ENCODE data around the gene ETF1. TPM values are rescaled to one million over a fixed set of nuclear protein-coding genes. Genes with fewer than 3 reads are reported as not detected.
A peak's percentile ranks its signal among the peaks of the same experiment; 100 is the strongest.

ETF1 gene
- total RNA-seq, 1 donor from 2014 or later, result 153 TPM

DNA sequence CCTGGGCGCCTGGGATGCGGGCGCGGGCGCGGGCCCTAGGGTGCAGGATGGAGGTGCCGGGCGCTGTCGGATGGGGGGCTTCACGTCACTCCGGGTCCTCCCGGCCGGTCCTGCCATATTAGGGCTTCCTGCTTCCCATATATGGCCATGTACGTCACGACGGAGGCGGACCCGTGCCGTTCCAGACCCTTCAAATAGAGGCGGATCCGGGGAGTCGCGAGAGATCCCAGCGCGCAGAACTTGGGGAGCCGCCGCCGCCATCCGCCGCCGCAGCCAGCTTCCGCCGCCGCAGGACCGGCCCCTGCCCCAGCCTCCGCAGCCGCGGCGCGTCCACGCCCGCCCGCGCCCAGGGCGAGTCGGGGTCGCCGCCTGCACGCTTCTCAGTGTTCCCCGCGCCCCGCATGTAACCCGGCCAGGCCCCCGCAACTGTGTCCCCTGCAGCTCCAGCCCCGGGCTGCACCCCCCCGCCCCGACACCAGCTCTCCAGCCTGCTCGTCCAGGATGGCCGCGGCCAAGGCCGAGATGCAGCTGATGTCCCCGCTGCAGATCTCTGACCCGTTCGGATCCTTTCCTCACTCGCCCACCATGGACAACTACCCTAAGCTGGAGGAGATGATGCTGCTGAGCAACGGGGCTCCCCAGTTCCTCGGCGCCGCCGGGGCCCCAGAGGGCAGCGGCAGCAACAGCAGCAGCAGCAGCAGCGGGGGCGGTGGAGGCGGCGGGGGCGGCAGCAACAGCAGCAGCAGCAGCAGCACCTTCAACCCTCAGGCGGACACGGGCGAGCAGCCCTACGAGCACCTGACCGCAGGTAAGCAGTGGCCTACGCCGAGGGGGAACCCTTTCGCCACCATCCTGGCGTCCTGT, 77.5 kb downstream of the ETF1 start, which contains the start of gene EGR1:
Gene EGR1 (plus strand): TSS at position 219 of the 864 bp plus-strand sequence. CDS start 283 bp downstream, at position 502.
- H3K27me3 Mint-ChIP-seq (ENCODE audit: low read depth, unreplicated experiment), result peaks cover 11% of the 10 kb centered on the region
- H3K27ac ChIP-seq (ENCODE audit: low read depth, low read length), result peak within 1 kb of the TSS; percentile 90

DNA sequence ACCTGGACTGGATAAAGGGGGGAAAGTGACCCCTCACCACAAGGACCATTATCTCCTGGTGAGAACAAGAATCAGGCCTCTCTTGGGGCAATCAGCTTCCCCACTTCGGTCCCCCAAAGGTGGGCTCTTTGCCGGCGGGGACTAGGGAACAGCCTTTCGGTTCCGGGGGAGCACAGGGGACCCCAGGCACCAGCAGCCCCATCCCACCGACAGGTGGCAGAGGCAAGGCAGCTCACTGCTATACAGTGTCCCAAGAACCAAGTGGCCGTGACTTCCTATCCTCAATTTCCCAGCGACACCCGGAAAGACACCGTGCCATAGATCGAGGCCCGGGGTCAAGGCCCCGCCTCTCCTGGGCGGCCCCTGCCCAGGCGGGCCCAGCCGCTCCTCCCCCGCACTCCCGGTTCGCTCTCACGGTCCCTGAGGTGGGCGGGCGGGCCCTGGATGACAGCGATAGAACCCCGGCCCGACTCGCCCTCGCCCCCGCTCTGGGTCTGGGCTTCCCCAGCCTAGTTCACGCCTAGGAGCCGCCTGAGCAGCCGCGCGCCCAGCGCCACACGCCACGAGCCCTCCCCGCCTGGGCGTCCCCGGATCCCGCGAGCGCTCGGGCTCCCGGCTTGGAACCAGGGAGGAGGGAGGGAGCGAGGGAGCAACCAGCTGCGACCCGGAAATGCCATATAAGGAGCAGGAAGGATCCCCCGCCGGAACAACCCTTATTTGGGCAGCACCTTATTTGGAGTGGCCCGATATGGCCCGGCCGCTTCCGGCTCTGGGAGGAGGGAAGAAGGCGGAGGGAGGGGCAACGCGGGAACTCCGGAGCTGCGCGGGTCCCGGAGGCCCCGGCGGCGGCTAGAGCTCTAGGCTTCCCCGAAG, 78.4 kb downstream of the ETF1 start:
- H3K79me2 ChIP-seq (ENCODE audit: insufficient read depth, low read length), result peaks cover 31% of the 10 kb centered on the region
- peaks cover 42% of the 10 kb centered on the region for H4K20me1 ChIP-seq (ENCODE audit: insufficient read depth, low read length)
- H3K27ac ChIP-seq (ENCODE audit: low read depth, low read length), result peak overlapping the region; percentile 90
- peak; percentile 88 for TF ChIP-seq EZH2 (IDR thresholded peaks at IDR 0.05; ENCODE audit: insufficient read depth, low read length)
- TF ChIP-seq, protein P1, sequence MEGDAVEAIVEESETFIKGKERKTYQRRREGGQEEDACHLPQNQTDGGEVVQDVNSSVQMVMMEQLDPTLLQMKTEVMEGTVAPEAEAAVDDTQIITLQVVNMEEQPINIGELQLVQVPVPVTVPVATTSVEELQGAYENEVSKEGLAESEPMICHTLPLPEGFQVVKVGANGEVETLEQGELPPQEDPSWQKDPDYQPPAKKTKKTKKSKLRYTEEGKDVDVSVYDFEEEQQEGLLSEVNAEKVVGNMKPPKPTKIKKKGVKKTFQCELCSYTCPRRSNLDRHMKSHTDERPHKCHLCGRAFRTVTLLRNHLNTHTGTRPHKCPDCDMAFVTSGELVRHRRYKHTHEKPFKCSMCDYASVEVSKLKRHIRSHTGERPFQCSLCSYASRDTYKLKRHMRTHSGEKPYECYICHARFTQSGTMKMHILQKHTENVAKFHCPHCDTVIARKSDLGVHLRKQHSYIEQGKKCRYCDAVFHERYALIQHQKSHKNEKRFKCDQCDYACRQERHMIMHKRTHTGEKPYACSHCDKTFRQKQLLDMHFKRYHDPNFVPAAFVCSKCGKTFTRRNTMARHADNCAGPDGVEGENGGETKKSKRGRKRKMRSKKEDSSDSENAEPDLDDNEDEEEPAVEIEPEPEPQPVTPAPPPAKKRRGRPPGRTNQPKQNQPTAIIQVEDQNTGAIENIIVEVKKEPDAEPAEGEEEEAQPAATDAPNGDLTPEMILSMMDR (IDR thresholded peaks at IDR 0.05; ENCODE audit: insufficient read depth, low read depth, low read length), result no peak
- DNase-seq (ENCODE audit: low read depth) (peak; percentile 94), FAIRE-seq (peak; percentile 60)
- H2AFZ ChIP-seq (ENCODE audit: low read depth, low read length), result peak overlapping the region; percentile 88
- Mint-ChIP-seq H3K27me3 (ENCODE audit: low read depth, unreplicated experiment) (peaks cover 11% of the 10 kb centered on the region), H3K27ac (ENCODE audit: unreplicated experiment) (peak overlapping the region; percentile 92), H3K4me1 (ENCODE audit: low read depth, unreplicated experiment) (peaks cover 10% of the 10 kb centered on the region), H3K9me3 (ENCODE audit: unreplicated experiment) (peaks cover 3% of the 10 kb centered on the region), H3K4me3 (ENCODE audit: unreplicated experiment) (peak overlapping the region; percentile 84), H3K36me3 (ENCODE audit: low read depth, unreplicated experiment) (peaks cover 19% of the 10 kb centered on the region)
- peak overlapping the region; percentile 93 for H3K9ac ChIP-seq (ENCODE audit: low read length)
- peak overlapping the region; percentile 97 for H3K4me2 ChIP-seq (ENCODE audit: low read length)
- no peaks in the 10 kb centered on the region for H3K9me3 ChIP-seq (ENCODE audit: insufficient read depth, low read depth, low read length)
- no peaks in the 10 kb centered on the region for H3K27me3 ChIP-seq (ENCODE audit: insufficient read depth, low read length)
- peaks cover 27% of the 10 kb centered on the region for H3K4me1 ChIP-seq (ENCODE audit: insufficient read depth, low read length)
- peaks cover 23% of the 10 kb centered on the region for H3K36me3 ChIP-seq (ENCODE audit: insufficient read depth, low read length)
- peak overlapping the region; percentile 94 for H3K4me3 ChIP-seq (ENCODE audit: insufficient read depth, low read depth, low read length)

More for the DNA sequence above, 77.5 kb downstream of the ETF1 start, which contains the start of gene EGR1:
- Histone ChIP-seq H3K36me3 (ENCODE audit: insufficient read depth, low read length) (peaks cover 23% of the 10 kb centered on the region), H3K4me2 (ENCODE audit: low read length) (peak within 1 kb of the TSS; percentile 97), H3K4me1 (ENCODE audit: insufficient read depth, low read length) (peaks cover 27% of the 10 kb centered on the region), H3K9ac (ENCODE audit: low read length) (peak within 1 kb of the TSS; percentile 93), H3K27me3 (ENCODE audit: insufficient read depth, low read length) (no peaks in the 10 kb centered on the region), H3K9me3 (ENCODE audit: insufficient read depth, low read depth, low read length) (no peaks in the 10 kb centered on the region), H4K20me1 (ENCODE audit: insufficient read depth, low read length) (peaks cover 51% of the 10 kb centered on the region), H3K79me2 (ENCODE audit: insufficient read depth, low read length) (peaks cover 31% of the 10 kb centered on the region), H2AFZ (ENCODE audit: low read depth, low read length) (peak within 1 kb of the TSS; percentile 88), H3K4me3 (ENCODE audit: insufficient read depth, low read depth, low read length) (peak within 1 kb of the TSS; percentile 94)
- Mint-ChIP-seq H3K27ac (ENCODE audit: unreplicated experiment) (peak within 1 kb of the TSS; percentile 92), H3K36me3 (ENCODE audit: low read depth, unreplicated experiment) (peaks cover 26% of the 10 kb centered on the region), H3K4me3 (ENCODE audit: unreplicated experiment) (peak within 1 kb of the TSS; percentile 85), H3K9me3 (ENCODE audit: unreplicated experiment) (peaks cover 3% of the 10 kb centered on the region), H3K4me1 (ENCODE audit: low read depth, unreplicated experiment) (peaks cover 10% of the 10 kb centered on the region)
- FAIRE-seq (no peak), DNase-seq (ENCODE audit: low read depth) (peak; percentile 85)
- TF ChIP-seq EZH2 (IDR thresholded peaks at IDR 0.05; ENCODE audit: insufficient read depth, low read length), result peak; percentile 63
- TF ChIP-seq, protein P1 (IDR thresholded peaks at IDR 0.05; ENCODE audit: insufficient read depth, low read depth, low read length), result no peak

All from astrocyte (in vitro differentiated cells and primary cell).